Inferior parietal cortex (tissue), 1 donor: ENCODE measurements around the gene MCF2L2.

Experiments
- DNase-seq: peaks from one replicate; pipeline ENCODE4 v3.0.0-alpha.2; 2016; ENCODE audit errors: extremely low spot score

MCF2L2 gene

DNA sequence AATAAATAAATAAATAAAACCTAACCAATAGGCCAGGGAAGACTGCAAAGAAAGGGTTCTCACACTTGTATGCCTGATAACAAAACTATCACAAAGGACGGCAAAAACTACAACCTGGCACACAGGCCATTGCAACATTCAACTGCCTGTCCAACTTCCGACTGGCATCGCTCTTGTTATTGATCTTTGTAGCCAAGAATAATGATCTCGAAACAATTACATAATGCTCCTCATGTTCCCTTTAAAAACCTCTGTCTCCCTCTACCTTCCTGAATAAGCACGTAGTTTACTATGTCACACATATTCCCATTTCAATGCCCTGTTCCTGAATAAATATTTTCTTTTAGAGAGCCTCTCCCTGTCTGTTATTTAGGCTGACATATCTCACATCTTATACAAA lies 101.1 kb downstream of the MCF2L2 start:
- DNase-seq = no peak

GRCh38 chr3:183324083-183324482 lies 104.3 kb downstream of the MCF2L2 start:
- no peak for DNase-seq

DNA sequence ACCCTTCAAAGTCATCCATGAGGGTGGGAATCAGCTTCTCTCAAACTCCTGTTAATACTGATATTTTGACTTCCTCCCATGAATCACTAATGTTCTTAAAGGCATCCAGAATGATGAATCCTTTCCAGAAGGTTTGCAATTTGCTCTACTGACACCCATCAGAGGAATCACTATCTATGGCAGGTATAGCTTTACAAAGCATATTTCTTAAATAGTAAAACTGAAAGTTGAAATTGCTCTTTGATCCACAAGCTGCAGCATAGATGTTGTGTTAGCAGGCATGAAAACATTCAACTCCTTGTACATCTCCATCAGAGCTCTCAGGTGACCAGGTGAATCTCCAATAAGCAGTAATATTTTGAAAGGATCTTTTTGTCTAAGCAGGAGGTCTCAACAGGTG lies 109.0 kb downstream of the MCF2L2 start:
- no peak for DNase-seq

DNA sequence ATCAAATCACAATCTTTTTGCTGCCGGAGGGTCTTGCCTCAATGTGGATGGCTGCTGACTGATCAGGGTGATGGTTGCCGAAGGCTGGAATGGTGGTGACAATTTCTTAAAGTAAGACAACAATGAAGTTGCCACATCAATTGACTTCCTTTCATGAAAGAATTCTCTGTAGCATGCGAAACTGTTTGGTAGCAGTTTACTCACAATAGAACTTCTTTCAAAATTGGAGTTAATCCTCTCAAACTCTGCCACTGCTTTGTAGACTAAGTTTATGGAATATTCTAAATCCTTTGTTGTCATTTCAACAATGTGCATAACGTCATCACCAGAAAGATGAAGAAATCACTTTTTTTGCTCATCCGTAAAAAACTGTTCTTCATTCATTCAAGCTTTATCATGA lies 109.5 kb downstream of the MCF2L2 start:
- DNase-seq = no peak

GRCh38 chr3:183317886-183318865 lies 110.2 kb downstream of the MCF2L2 start:
- no peak for DNase-seq

DNA sequence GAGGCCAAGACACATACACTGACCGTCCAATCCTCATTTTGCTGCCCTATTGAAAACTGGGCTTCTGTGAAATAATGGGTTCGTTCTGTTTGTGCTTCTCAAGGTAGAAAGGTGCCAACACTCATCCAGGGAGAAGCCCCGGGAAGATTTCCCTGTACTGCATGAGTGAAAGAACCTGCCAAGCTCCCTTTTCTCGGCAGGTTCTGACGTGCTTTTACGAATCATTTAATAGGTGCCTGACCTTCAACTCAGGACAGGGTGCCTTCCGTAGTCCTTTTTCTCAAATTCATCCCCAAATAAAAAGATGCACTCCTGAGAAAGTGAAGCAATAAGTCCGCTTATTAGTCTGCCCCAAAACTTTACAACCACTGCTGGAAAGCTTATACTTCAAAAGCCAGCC lies 111.1 kb downstream of the MCF2L2 start:
- DNase-seq = no peak

GRCh38 chr3:183315739-183316138 lies 112.7 kb downstream of the MCF2L2 start:
- DNase-seq = no peak

DNA sequence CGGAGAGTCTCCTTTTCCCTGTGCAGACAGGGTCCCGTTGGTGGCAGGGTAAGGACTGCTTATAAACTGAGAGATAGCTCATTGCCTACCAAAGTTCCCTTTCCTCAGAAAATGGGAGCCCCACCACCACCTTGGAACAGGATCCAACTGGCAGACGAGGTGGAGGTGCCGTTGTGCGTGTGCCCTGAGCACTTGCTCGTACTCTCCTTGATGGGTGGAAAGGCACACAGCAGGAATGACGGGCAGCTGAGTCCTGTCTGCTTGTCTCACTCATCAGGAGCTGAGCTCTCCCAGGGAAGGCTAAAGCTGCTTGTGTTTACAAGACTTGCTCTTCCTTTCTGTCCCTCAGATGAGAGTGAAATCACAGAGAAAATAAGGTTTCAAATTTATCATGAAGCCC lies 114.7 kb downstream of the MCF2L2 start:
- DNase-seq = no peak

DNA sequence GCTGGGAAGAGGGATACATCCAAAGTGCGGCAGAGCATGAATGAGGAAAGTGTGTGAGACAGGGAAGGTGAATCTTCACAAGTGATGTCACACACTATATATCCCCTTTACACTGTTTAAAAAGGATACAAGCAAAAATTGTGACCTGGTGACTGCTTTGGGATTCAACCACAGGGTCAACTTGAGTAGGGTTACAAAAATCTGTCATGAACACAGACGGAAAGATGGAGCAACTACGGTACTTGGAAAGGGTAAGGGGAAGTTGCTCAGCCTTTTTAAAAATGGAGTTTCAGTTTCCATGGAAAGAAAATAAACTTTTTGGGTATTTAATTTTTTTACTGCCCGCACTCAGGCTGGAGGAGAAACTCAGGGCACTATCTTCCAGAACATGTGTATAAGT lies 115.1 kb downstream of the MCF2L2 start:
- no peak for DNase-seq

- no peak for DNase-seq
Observed at GRCh38 chr3:183312433-183312832, 116.0 kb downstream of the MCF2L2 start.

- DNase-seq = no peak
Observed at GRCh38 chr3:183310936-183311335, 117.5 kb downstream of the MCF2L2 start.

DNA sequence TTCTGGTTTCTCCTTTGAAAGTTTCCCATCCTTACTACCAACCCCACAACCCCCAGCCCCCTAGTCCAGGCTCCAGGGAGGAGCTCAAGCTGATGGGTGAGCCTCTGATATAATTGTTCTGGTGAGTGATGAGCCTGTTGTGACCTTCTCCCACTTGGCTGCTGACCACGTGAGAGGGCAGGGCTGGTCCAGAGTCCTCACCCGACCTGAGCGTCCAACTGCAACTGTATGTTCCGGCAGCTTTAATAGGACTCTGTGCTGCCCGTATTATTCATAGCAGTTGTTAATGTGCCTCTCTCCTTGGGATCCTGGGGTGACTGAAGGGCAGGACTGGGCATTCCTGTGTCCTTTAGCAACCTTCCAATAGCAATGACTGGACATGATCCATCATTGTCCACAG lies 119.1 kb downstream of the MCF2L2 start:
- DNase-seq = no peak

- no peak for DNase-seq
Observed at GRCh38 chr3:183308751-183309150, 119.7 kb downstream of the MCF2L2 start.

DNA sequence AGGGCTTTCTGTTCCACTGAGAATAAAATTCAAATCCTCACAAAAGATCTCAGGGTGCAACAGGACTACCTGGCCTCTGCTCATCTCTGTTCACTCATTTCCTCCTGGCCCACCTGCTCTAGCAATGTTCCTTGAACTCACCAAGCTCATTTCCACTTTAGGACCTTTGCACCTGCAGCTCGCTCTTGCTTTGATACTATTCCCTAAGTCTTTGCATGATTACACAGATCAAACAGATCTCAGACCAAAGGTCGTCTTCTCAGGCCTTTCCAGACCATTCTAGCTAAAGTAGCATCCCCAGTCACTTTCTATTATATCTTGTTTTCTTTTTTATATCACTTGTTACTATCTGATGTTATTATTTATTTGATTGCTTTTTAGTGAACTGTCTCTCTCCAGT lies 120.7 kb downstream of the MCF2L2 start:
- DNase-seq = no peak

DNA sequence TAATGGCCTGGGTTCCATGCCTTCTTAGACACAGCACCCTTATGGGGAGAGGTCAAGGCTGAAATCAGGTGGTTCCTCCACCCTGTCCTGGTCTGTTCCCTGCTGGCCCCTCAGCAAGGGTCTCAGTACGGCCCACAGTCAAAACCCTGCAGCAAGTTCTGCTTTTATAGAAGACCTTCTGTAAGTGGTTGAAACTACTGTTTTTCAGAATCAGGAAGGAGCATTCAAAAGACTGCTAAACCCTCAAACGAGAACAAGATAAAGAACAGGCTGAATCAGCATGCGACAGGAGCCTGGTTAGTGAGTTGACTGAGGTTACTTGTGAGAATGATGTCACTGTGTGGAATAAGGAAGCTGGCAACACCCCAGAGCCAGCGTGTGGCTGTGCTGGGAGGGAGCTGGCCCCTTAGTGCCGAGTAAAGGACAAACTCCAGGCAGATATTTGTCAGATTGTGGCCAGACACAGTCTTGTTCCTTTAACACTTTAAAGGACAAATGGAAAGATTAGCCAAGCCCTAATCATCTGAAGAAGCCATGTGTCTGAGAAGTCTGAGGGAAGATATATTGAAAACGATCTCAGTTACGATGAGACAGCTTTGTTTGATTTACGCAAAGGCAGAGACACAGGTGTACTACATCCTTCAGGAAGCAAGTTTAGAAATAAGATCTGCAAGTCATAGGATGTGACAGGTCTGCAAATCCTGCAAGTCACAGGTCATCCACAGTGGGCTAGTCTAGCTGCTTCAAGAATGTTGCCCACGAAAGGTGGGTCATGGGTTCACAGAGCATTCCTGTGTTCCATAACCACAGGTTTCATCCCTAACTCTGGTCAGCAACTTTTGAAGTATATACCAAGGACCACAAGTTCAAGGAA lies 121.4 kb downstream of the MCF2L2 start:
- peak; percentile 63 for DNase-seq

GRCh38 chr3:183303690-183304089 lies 124.7 kb downstream of the MCF2L2 start:
- no peak for DNase-seq

- DNase-seq = no peak
Observed at GRCh38 chr3:183301937-183302580, 126.4 kb downstream of the MCF2L2 start.

- DNase-seq = no peak
Observed at GRCh38 chr3:183300996-183301562, 127.3 kb downstream of the MCF2L2 start.

DNA sequence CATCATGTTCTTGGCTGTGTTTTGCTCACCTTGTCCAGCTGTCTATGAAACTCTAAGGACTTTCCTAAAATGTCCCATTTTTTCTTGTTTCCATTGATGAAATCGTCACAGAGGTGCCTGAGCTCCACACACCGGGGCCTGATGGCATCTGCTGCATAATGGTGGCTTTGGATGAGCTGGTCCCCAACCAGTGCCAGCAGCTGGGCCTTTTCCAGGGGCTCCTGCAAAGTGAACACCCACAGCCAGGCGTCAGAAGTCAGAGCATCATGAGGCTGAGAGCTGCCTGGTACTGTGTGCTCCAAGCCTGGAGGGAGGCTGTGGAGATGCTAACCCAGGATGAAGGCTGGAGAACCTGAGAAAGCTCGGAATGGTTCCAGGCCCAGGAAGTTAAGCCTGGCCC lies 128.4 kb downstream of the MCF2L2 start:
- no peak for DNase-seq

DNA sequence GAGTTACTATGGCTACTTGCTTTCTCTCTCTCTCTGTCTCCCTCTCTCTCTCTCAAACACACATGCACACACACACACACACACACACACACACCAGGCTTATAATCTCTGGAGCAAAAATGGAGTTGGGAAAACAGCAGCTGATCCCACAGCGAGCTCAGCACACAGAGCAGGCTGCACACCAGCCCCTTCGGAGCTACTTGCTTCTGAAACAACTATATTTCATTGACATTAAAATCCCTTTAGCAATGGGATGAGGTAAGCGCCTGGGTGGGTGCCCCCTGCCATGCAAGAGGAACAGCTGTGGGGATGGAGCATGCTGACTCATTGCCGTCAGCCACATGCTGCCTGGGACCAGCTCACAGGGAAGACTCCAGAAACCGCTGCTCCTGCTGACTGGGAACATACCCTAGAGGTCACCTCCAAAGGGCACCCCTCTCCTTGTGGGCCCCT lies 129.7 kb downstream of the MCF2L2 start:
- DNase-seq = peak; percentile 38

- DNase-seq = no peak
Observed at GRCh38 chr3:183296944-183297343, 131.5 kb downstream of the MCF2L2 start.

DNA sequence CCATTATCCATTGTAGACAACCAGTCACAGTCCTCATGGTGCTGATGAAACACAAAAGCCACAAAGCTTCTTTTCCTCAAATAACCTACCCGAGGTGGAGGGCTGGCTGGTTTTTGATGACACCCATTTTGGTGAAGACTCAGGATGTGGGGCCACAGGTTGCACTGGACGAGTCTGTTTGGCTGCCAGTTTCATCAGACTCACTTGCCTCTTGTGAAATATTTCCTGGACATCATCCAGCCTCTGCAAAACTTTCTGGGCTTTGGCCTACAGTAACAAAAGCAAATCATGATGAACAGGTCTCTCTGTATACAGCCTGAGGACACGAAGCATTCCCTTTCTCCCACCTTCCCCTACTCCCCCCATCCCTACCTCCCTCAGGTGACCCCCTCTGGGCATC lies 133.2 kb downstream of the MCF2L2 start:
- DNase-seq = no peak
